Ishikawa (cell line): Measurements from ENCODE around the gene PYHIN1.

Experiments used
- CREB1 ChIP-seq: IDR thresholded peaks from 2 replicates; pipeline ENCODE4 v1.6.1; 2012; ENCODE audit warnings: low read depth
- EGR1 ChIP-seq: IDR thresholded peaks from 2 replicates; pipeline ENCODE4 v1.6.1; 2012
- EP300 ChIP-seq: IDR thresholded peaks from 2 replicates; pipeline ENCODE4 v1.6.1; 2012; ENCODE audit warnings: borderline replicate concordance
- FOXM1 ChIP-seq: IDR thresholded peaks from 2 replicates; pipeline ENCODE4 v1.6.1; 2012; ENCODE audit warnings: low read depth, borderline replicate concordance
- MAX ChIP-seq: IDR thresholded peaks from 2 replicates; pipeline ENCODE4 v1.6.1; 2012
- NFIC ChIP-seq: IDR thresholded peaks from 2 replicates; pipeline ENCODE4 v1.6.1; 2012
- RAD21 ChIP-seq: IDR thresholded peaks from 2 replicates; pipeline ENCODE4 v1.6.1; 2012; ENCODE audit warnings: low read depth
- REST ChIP-seq: IDR thresholded peaks from 2 replicates; pipeline ENCODE4 v1.6.1; 2012; ENCODE audit warnings: low read depth, mild to moderate bottlenecking
- TAF1 ChIP-seq: IDR thresholded peaks from 2 replicates; pipeline ENCODE4 v1.6.1; 2012; ENCODE audit warnings: low read depth, mild to moderate bottlenecking
- TEAD4 ChIP-seq: IDR thresholded peaks from 2 replicates; pipeline ENCODE4 v1.6.1; 2012
- YY1 ChIP-seq: IDR thresholded peaks from 2 replicates; pipeline ENCODE4 v1.6.1; 2012; ENCODE audit warnings: low read depth
- ZBTB7A ChIP-seq: IDR thresholded peaks from 2 replicates; pipeline ENCODE4 v1.6.1; 2012; ENCODE audit warnings: low read depth
- TF ChIP-seq, protein P1 (sequence below): IDR thresholded peaks from 2 replicates; pipeline ENCODE4 v1.6.1; 2012

- no peak for TF ChIP-seq YY1
- TF ChIP-seq EP300 = no peak
- TF ChIP-seq MAX = no peak
- TF ChIP-seq NFIC = no peak
- TF ChIP-seq TEAD4 = no peak
- TF ChIP-seq TAF1 = no peak
- no peak for TF ChIP-seq ZBTB7A
- TF ChIP-seq RAD21 = no peak
- TF ChIP-seq, protein P1, sequence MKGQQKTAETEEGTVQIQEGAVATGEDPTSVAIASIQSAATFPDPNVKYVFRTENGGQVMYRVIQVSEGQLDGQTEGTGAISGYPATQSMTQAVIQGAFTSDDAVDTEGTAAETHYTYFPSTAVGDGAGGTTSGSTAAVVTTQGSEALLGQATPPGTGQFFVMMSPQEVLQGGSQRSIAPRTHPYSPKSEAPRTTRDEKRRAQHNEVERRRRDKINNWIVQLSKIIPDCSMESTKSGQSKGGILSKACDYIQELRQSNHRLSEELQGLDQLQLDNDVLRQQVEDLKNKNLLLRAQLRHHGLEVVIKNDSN = no peak
- no peak for TF ChIP-seq REST
- TF ChIP-seq FOXM1 = no peak
- no peak for TF ChIP-seq EGR1
- no peak for TF ChIP-seq CREB1
Observed at GRCh38 chr1:159023723-159024122, 92.4 kb downstream of the PYHIN1 start.
